MCF 10A (cell line): Measurements from ENCODE around the gene IL11. TPM values are rescaled to one million over a fixed set of nuclear protein-coding genes. Genes with fewer than 3 reads are reported as not detected.

ENCODE experiments used
- BruUV-seq: library from RNA; stranded (reverse); fragments of 400-500 nt; replicated peaks from 2 replicates; lab custom pipeline; 2021; lab: Mats Ljungman, UMichigan
- CTCF ChIA-PET: fragments of 300-600 bp; sonication (Branson Sonifier 250); formaldehyde crosslinking; extraction: SDS; loops from one replicate; lab custom pipeline; 2021; ENCODE audit warnings: antibody characterized with exemption, inconsistent platforms; lab: Yijun Ruan, JAX
- POLR2A ChIA-PET: fragments of 300-600, 350-650 bp; sonication (Branson Sonifier 250); formaldehyde crosslinking; extraction: SDS; loops from one replicate; lab custom pipeline; 2020; ENCODE audit warnings: antibody characterized with exemption, inconsistent platforms; lab: Yijun Ruan, JAX
- DNase-seq: peaks from one replicate; pipeline ENCODE4 v3.0.0-alpha.2; 2018; ENCODE audit not compliant: unreplicated experiment
- H3K27ac Mint-ChIP-seq: one replicate; pipeline ENCODE4 v1.8.0; 2022; ENCODE audit warnings: mild to moderate bottlenecking, low read depth, mixed read lengths; ENCODE audit not compliant: unreplicated experiment
- H3K27me3 Mint-ChIP-seq: one replicate; pipeline ENCODE4 v1.8.0; 2022; ENCODE audit warnings: mixed read lengths; ENCODE audit not compliant: insufficient read depth, unreplicated experiment
- H3K36me3 Mint-ChIP-seq: one replicate; pipeline ENCODE4 v1.8.0; 2022; ENCODE audit warnings: mild to moderate bottlenecking, moderate library complexity, mixed read lengths; ENCODE audit not compliant: insufficient read depth, unreplicated experiment
- H3K4me1 Mint-ChIP-seq: one replicate; pipeline ENCODE4 v1.8.0; 2022; ENCODE audit warnings: mixed read lengths; ENCODE audit not compliant: insufficient read depth, unreplicated experiment
- H3K4me3 Mint-ChIP-seq: one replicate; pipeline ENCODE4 v1.8.0; 2022; ENCODE audit warnings: mild to moderate bottlenecking, moderate library complexity, mixed read lengths; ENCODE audit not compliant: unreplicated experiment
- H3K9me3 Mint-ChIP-seq: one replicate; pipeline ENCODE4 v1.8.0; 2022; ENCODE audit warnings: mixed read lengths; ENCODE audit not compliant: unreplicated experiment
- CTCF ChIP-seq: fragments of 200-600 bp; IDR thresholded peaks from one replicate; pipeline ENCODE4 v1.8.0; 2022; ENCODE audit warnings: antibody characterized with exemption, mild to moderate bottlenecking; ENCODE audit not compliant: unreplicated experiment
- intact Hi-C: fragments of 100-400 bp; cut with micrococcal nuclease; formaldehyde crosslinking; loops from 2 replicates; pipeline ENCODE4 v1.14.1; 2022
- total RNA-seq: library from RNA; stranded (reverse); gene quantifications from 2 replicates; pipeline ENCODE4 v1.2.3, GENCODE V29; 2022

The IL11 gene
- total RNA-seq, 1 experiment from 2014 or later: 4.2 TPM

- ChIA-PET CTCF (interaction anchor here (0.6 to 3.2 kb wide), 5 partner anchors 27 to 1673 kb away, joined by 3 to 21 read pairs (median 3); no protein-coding TSS in a partner anchor), POLR2A (interaction anchor here (0.6 to 7.2 kb wide), 5 partner anchors 9 to 134 kb away, joined by 3 to 57 read pairs (median 5); partner anchors contain the start of genes ISOC2 and UBE2S)
- intact Hi-C loops: no loop called here
- no peak for TF ChIP-seq CTCF
- Mint-ChIP-seq H3K36me3 (peaks cover 64% of the 10 kb centered on the region), H3K9me3 (no peaks in the 10 kb centered on the region), H3K4me3 (no peak overlapping the region), H3K27me3 (no peaks in the 10 kb centered on the region), H3K4me1 (peaks cover 21% of the 10 kb centered on the region), H3K27ac (peak overlapping the region; percentile 32)
- no TSS peak for BruUV-seq
- DNase-seq: peak; percentile 47
Observed at GRCh38 chr19:55391191-55391670, 21.0 kb upstream of the IL11 start.

GRCh38 chr19:55390461-55390880 is 20.2 kb upstream of the IL11 start:
- no peak for DNase-seq
- no peak for TF ChIP-seq CTCF
- Mint-ChIP-seq H3K27me3 (no peaks in the 10 kb centered on the region), H3K9me3 (no peaks in the 10 kb centered on the region), H3K4me3 (no peak overlapping the region), H3K27ac (peak overlapping the region; percentile 32), H3K36me3 (peaks cover 72% of the 10 kb centered on the region), H3K4me1 (peaks cover 21% of the 10 kb centered on the region)
- CTCF ChIA-PET: interaction anchor here (0.6 to 3.2 kb wide), 8 partner anchors 28 to 1674 kb away, joined by 3 to 21 read pairs (median 4); partner anchors contain the start of gene KMT5C
- POLR2A ChIA-PET: interaction anchor here (0.6 to 7.2 kb wide), 5 partner anchors 10 to 133 kb away, joined by 3 to 57 read pairs (median 5); partner anchors contain the start of genes ISOC2 and UBE2S
- no TSS peak for BruUV-seq
- intact Hi-C loops: no loop called here

GRCh38 chr19:55389386-55390317 is 19.4 kb upstream of the IL11 start:
- no peaks in the 10 kb centered on the region for H3K27me3 Mint-ChIP-seq
- no peak overlapping the region for H3K27ac Mint-ChIP-seq
- no TSS peak for BruUV-seq
- intact Hi-C loops: no loop called here
- H3K36me3 Mint-ChIP-seq: peaks cover 77% of the 10 kb centered on the region
- DNase-seq: no peak
- no peak overlapping the region for H3K4me3 Mint-ChIP-seq
- no peak for TF ChIP-seq CTCF
- ChIA-PET CTCF (interaction anchor here (0.6 to 3.2 kb wide), 9 partner anchors 29 to 169 kb away, joined by 3 to 21 read pairs (median 3); partner anchors contain the start of gene KMT5C), POLR2A (interaction anchor here (0.6 to 7.2 kb wide), 5 partner anchors 18 to 702 kb away, joined by 3 to 57 read pairs (median 4); partner anchors contain the start of genes PPP6R1 and UBE2S)
- no peaks in the 10 kb centered on the region for H3K9me3 Mint-ChIP-seq
- peaks cover 21% of the 10 kb centered on the region for H3K4me1 Mint-ChIP-seq
